ENCODE measurements around the gene BPIFB1.

Gene BPIFB1

GRCh38 chr20:33282991-33283555 lies at the start of gene BPIFB1:
Gene BPIFB1 (plus strand): TSS chr20:33283214. CDS start chr20:33286074, 2,860 bp downstream.
- no peak for FAIRE-seq

GRCh38 chr20:33234050-33234449 lies 49.0 kb upstream of the BPIFB1 start:
- no peak for FAIRE-seq

- FAIRE-seq: no peak
These were observed 47.3 kb upstream of the BPIFB1 start, which contains the start of gene BPIFA1 for GRCh38 chr20:33235696-33236095. Gene BPIFA1 (plus strand): TSS chr20:33235996. CDS start chr20:33237712, 1,716 bp downstream.

GRCh38 chr20:33236351-33236750 lies 46.7 kb upstream of the BPIFB1 start:
- no peak for FAIRE-seq

GRCh38 chr20:33237989-33238388 lies 45.0 kb upstream of the BPIFB1 start:
- no peak for FAIRE-seq

- no peak for FAIRE-seq
These were observed 43.6 kb upstream of the BPIFB1 start for GRCh38 chr20:33239418-33239817.

- no peak for FAIRE-seq
These were observed 42.9 kb upstream of the BPIFB1 start for GRCh38 chr20:33239979-33240736.

GRCh38 chr20:33240923-33241322 lies 42.1 kb upstream of the BPIFB1 start:
- FAIRE-seq: no peak

GRCh38 chr20:33242319-33243100 lies 40.5 kb upstream of the BPIFB1 start:
- FAIRE-seq: no peak

- FAIRE-seq: no peak
These were observed 36.9 kb upstream of the BPIFB1 start for GRCh38 chr20:33246077-33246476.

- no peak for FAIRE-seq
These were observed 33.6 kb upstream of the BPIFB1 start for GRCh38 chr20:33249456-33249855.

- no peak for FAIRE-seq
These were observed 32.3 kb upstream of the BPIFB1 start for GRCh38 chr20:33250666-33251065.

GRCh38 chr20:33251496-33251895 lies 31.5 kb upstream of the BPIFB1 start:
- FAIRE-seq: no peak

GRCh38 chr20:33252460-33252859 lies 30.6 kb upstream of the BPIFB1 start:
- FAIRE-seq: no peak

- FAIRE-seq: no peak
These were observed 28.0 kb upstream of the BPIFB1 start for GRCh38 chr20:33255005-33255404.

- FAIRE-seq: no peak
These were observed 25.8 kb upstream of the BPIFB1 start for GRCh38 chr20:33257237-33257636.

GRCh38 chr20:33259371-33259770 lies 23.6 kb upstream of the BPIFB1 start:
- FAIRE-seq: no peak

GRCh38 chr20:33261465-33261864 lies 21.5 kb upstream of the BPIFB1 start:
- FAIRE-seq: no peak

- FAIRE-seq: peak; percentile 8
These were observed 20.4 kb upstream of the BPIFB1 start for GRCh38 chr20:33262658-33263065.

GRCh38 chr20:33263784-33264183 lies 19.2 kb upstream of the BPIFB1 start:
- no peak for FAIRE-seq

GRCh38 chr20:33267701-33268100 lies 15.3 kb upstream of the BPIFB1 start:
- no peak for FAIRE-seq

GRCh38 chr20:33272155-33272873 lies 10.7 kb upstream of the BPIFB1 start:
- FAIRE-seq: no peak

Data from G401.6 (cell line).